Activated CD8-positive, alpha-beta memory T cell treated with anti-CD3 and anti-CD28 coated beads for 24 hours (primary cell): Measurements from ENCODE around the gene KCNQ1.

Experiments used
- DNase-seq: peaks from one replicate; pipeline ENCODE4 v3.0.0-alpha.2; 2020

The KCNQ1 gene

GRCh38 chr11:2669634-2670469 lies 225.0 kb downstream of the KCNQ1 start:
- no peak for DNase-seq

GRCh38 chr11:2670541-2671100 lies 225.8 kb downstream of the KCNQ1 start:
- DNase-seq = no peak

GRCh38 chr11:2671748-2672147 lies 226.9 kb downstream of the KCNQ1 start:
- DNase-seq = no peak

- DNase-seq = no peak
These were observed 227.9 kb downstream of the KCNQ1 start for GRCh38 chr11:2672553-2673249.

- no peak for DNase-seq
These were observed 228.4 kb downstream of the KCNQ1 start for GRCh38 chr11:2673250-2673610.

GRCh38 chr11:2673871-2674471 lies 229.2 kb downstream of the KCNQ1 start:
- no peak for DNase-seq

GRCh38 chr11:2674658-2675131 lies 229.9 kb downstream of the KCNQ1 start:
- no peak for DNase-seq

GRCh38 chr11:2675540-2675939 lies 230.7 kb downstream of the KCNQ1 start:
- no peak for DNase-seq

GRCh38 chr11:2677127-2677526 lies 232.3 kb downstream of the KCNQ1 start:
- DNase-seq = no peak

- no peak for DNase-seq
These were observed 233.6 kb downstream of the KCNQ1 start for GRCh38 chr11:2678396-2678795.

GRCh38 chr11:2679011-2679676 lies 234.3 kb downstream of the KCNQ1 start:
- DNase-seq = no peak

GRCh38 chr11:2681408-2682145 lies 236.8 kb downstream of the KCNQ1 start:
- no peak for DNase-seq

- DNase-seq = no peak
These were observed 239.0 kb downstream of the KCNQ1 start for GRCh38 chr11:2683806-2684205.

GRCh38 chr11:2684581-2684980 lies 239.8 kb downstream of the KCNQ1 start:
- DNase-seq = no peak

GRCh38 chr11:2685051-2685450 lies 240.2 kb downstream of the KCNQ1 start:
- DNase-seq = no peak

GRCh38 chr11:2685566-2686359 lies 241.0 kb downstream of the KCNQ1 start:
- DNase-seq = no peak

- DNase-seq = no peak
These were observed 241.8 kb downstream of the KCNQ1 start for GRCh38 chr11:2686360-2687222.

GRCh38 chr11:2687223-2687530 lies 242.4 kb downstream of the KCNQ1 start:
- DNase-seq = no peak

- no peak for DNase-seq
These were observed 243.0 kb downstream of the KCNQ1 start for GRCh38 chr11:2687782-2688191.
